GM19193 (cell line): ENCODE data around the gene SPEF2.

ENCODE experiments used
- POLR2A ChIP-seq: IDR thresholded peaks from 4 replicates; pipeline ENCODE4 v1.6.1; 2011; ENCODE audit not compliant: insufficient read depth, insufficient read length; ENCODE audit errors: extremely low read depth

Gene SPEF2

GRCh38 chr5:35819668-35820067 is 202.0 kb downstream of the SPEF2 start:
- TF ChIP-seq POLR2A, result no peak

DNA sequence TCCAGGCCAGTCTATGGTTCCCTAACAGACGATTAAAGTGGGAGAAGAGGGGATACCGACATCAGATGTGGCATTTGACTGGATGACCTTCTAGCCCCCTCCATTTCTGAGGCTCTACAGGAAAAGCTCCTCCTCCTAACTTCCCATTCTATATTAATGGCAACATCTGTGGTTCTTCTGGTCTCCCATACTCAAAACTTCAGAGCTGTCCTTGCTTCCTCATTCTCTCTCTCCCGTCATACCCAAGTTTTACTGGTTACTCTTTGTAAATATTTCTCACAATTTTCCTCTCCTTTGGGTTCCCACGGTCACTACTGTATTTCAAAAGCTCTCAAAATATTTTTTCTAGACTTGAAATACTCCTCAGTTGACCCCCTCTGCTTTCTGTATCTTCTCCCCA is 203.1 kb downstream of the SPEF2 start:
- no peak for TF ChIP-seq POLR2A

DNA sequence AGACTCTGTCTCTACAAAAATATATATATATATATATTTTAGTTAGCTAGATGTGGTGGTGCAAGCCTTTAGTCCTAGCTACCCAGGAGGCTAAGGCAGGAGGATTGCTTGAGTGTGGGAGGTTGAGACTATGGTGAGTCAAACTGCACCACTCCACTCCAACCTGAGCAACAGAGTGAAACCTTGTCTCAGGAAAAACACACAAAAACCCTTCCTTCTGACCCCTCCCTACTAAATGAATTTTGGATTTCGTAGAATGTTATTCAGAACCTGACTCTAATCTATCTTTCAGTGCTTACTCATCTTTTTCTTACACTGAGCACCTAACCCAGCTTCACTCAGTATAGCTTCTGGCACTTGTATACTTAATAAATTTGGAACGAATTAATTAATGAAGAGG is 203.8 kb downstream of the SPEF2 start:
- TF ChIP-seq POLR2A, result no peak

DNA sequence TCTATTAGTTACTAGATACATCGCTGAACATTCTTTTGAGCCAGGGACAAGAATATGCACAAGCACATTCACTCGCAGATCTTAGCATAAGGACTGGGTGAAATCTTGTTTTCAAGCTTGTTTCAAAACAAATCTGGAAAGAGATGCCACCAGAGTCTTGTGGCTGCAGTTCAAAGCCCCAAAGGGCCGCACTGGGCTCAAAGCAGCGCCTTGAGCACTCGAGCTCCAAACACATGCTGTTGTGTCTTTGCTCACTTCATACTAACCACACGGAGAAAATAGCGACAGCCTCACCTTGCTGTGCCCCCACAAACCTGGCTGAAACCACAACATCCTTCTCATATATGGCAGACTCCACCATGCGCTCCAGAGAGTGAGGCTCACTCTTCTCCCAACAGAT is 204.8 kb downstream of the SPEF2 start:
- TF ChIP-seq POLR2A, result no peak

GRCh38 chr5:35823347-35824098 is 205.9 kb downstream of the SPEF2 start:
- TF ChIP-seq POLR2A, result no peak

- no peak for TF ChIP-seq POLR2A
Measured at GRCh38 chr5:35826056-35826455, 208.4 kb downstream of the SPEF2 start.

DNA sequence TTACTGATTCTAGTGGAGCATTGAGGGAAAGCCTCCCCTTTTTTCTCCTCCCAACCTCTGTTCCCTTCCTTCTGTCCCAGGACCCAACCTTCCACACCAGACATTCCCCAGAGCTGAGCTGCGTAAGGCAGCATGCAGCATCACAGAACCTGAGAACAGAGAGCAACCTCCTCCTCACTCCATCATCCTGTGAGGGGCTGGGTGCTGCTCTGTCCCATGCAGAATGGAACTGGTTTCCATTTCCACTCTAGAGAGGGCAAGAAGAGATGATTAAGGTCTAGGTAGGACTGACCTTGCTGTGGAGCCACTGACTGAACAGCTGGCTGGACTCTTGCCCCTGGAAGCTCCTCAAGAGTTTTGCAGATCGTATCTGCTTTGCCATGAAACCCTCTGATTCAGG is 208.9 kb downstream of the SPEF2 start:
- TF ChIP-seq POLR2A, result no peak

- TF ChIP-seq POLR2A, result no peak
Measured at GRCh38 chr5:35828082-35828598, 210.5 kb downstream of the SPEF2 start.

- no peak for TF ChIP-seq POLR2A
Measured at GRCh38 chr5:35830587-35830986, 212.9 kb downstream of the SPEF2 start.

GRCh38 chr5:35832762-35833161 is 215.1 kb downstream of the SPEF2 start:
- no peak for TF ChIP-seq POLR2A

GRCh38 chr5:35833224-35833623 is 215.6 kb downstream of the SPEF2 start:
- no peak for TF ChIP-seq POLR2A

- TF ChIP-seq POLR2A, result no peak
Measured at GRCh38 chr5:35835796-35836742, 218.4 kb downstream of the SPEF2 start.

DNA sequence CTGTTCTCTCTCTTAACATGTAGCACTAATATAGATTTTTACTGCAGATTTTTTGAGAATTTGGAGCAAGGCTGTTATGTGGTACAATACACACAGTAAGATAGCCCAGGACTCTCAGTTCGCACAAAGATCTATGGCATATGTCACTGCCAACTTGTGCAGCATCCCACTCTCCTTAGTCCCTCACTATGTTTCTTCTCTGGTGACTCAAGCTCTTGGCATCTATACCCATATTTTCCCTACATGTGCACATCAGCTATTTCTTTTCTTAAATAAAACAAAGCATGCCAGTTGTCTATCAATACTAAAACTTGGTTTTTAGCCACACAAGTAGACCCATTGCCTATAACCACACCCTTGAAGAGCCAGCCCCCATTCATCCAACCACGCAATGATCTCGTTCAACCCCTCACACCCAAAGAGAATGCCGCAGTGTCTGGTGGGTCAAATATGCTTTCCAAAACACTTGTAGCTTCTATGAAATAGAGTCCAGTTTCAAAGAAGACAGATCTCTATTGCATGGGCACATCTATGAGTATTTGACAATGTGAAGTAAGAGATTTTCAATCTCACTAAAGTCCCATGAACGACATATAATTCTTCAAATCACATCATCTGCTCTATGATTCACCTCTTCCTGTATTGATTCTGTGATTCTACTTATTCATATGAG is 220.8 kb downstream of the SPEF2 start:
- no peak for TF ChIP-seq POLR2A

DNA sequence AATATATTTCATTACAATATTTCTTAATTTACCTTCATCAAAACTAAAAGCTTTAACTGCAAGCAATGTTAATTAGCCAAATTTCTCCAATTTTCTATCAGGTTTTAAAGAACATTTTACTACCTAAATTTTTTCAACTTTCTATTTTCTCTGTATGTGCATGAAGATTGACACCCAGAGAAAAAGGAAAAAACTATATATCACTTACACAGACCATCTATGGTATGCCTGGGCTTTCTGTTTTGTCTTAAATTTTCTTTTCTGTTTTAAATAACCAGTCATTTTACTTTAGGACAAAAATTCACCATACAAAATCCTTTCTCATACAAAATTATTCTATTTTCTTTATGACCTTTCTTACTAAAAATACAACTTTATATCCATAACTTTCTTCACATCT is 225.2 kb downstream of the SPEF2 start:
- no peak for TF ChIP-seq POLR2A

DNA sequence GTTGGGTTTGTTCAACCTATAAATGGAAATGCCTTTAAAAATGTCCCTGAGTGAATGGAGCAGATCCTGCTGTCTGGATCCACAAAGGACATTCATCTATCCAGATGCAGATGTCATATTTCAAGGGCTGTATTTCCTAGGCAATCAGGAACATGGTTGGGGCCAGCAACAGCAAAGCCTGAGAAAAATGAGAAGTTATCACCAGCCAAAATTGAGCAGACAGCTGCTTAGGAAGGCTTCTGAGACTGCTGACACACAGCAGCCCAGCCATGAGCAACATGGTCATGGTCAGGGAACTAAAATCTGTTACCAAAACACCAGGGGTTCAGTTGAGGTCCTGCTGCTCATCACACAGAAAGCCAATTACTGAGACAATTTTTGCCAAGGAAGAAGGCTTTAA is 229.8 kb downstream of the SPEF2 start:
- no peak for TF ChIP-seq POLR2A

DNA sequence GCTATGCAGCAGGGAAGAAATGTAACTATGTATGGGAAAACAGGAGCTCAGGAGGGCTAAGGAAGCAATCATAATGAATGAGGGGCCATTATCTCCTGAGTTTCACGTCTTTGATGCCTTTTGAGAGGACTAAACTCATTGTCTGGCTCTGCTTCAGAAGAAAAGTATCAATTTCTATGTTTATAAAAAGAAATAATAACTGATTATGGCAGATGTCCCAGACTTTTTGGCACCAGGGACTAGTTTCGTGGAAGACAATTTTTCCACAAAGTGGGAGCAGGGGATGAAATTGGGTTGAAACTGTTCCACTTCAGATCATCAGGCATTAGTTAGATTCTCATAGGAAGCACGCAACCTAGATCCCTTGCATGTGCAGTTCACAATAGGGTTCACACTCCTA is 230.3 kb downstream of the SPEF2 start:
- TF ChIP-seq POLR2A, result no peak

GRCh38 chr5:35849860-35850259 is 232.2 kb downstream of the SPEF2 start:
- no peak for TF ChIP-seq POLR2A
